Cerebellar cortex (tissue), 1 donor: ENCODE results near the gene IGSF3.
"Not testable (repeated sequence)": the region's sequence is repeated elsewhere in the genome, so short reads cannot be mapped to it uniquely, and the experiment has no call there.

Experiments used
- DNase-seq: peaks from one replicate; pipeline ENCODE4 v3.0.0-alpha.2; 2015; ENCODE audit warnings: low spot score

The IGSF3 gene

GRCh38 chr1:116661633-116662032, 5.9 kb downstream of the IGSF3 start:
- no peak for DNase-seq

GRCh38 chr1:116658645-116659044, 8.9 kb downstream of the IGSF3 start:
- DNase-seq: not testable (repeated sequence)

- not testable (repeated sequence) for DNase-seq
These were observed 9.7 kb downstream of the IGSF3 start for GRCh38 chr1:116657836-116658235.

GRCh38 chr1:116654351-116654750, 13.2 kb downstream of the IGSF3 start:
- no peak for DNase-seq

- not testable (repeated sequence) for DNase-seq
These were observed 14.9 kb downstream of the IGSF3 start for GRCh38 chr1:116652598-116652997.

GRCh38 chr1:116650781-116651180, 16.8 kb downstream of the IGSF3 start:
- DNase-seq: not testable (repeated sequence)

- not testable (repeated sequence) for DNase-seq
These were observed 18.5 kb downstream of the IGSF3 start for GRCh38 chr1:116649041-116649440.

GRCh38 chr1:116648325-116648724, 19.2 kb downstream of the IGSF3 start:
- DNase-seq: not testable (repeated sequence)

GRCh38 chr1:116647186-116647585, 20.3 kb downstream of the IGSF3 start:
- DNase-seq: not testable (repeated sequence)

- DNase-seq: not testable (repeated sequence)
These were observed 20.8 kb downstream of the IGSF3 start for GRCh38 chr1:116646673-116647170.

GRCh38 chr1:116645802-116646672, 21.5 kb downstream of the IGSF3 start:
- not testable (repeated sequence) for DNase-seq

- not testable (repeated sequence) for DNase-seq
These were observed 22.5 kb downstream of the IGSF3 start for GRCh38 chr1:116644993-116645392.

GRCh38 chr1:116644096-116644495, 23.4 kb downstream of the IGSF3 start:
- DNase-seq: not testable (repeated sequence)

- DNase-seq: not testable (repeated sequence)
These were observed 24.2 kb downstream of the IGSF3 start for GRCh38 chr1:116643281-116643751.

GRCh38 chr1:116642311-116643280, 24.9 kb downstream of the IGSF3 start:
- not testable (repeated sequence) for DNase-seq

GRCh38 chr1:116637583-116637982, 29.9 kb downstream of the IGSF3 start:
- not testable (repeated sequence) for DNase-seq

- not testable (repeated sequence) for DNase-seq
These were observed 30.9 kb downstream of the IGSF3 start for GRCh38 chr1:116636584-116636983.

- DNase-seq: not testable (repeated sequence)
These were observed 33.1 kb downstream of the IGSF3 start for GRCh38 chr1:116634386-116634785.

- DNase-seq: not testable (repeated sequence)
These were observed 35.3 kb downstream of the IGSF3 start for GRCh38 chr1:116631996-116632925.

GRCh38 chr1:116631554-116631953, 36.0 kb downstream of the IGSF3 start:
- not testable (repeated sequence) for DNase-seq

GRCh38 chr1:116630057-116630456, 37.5 kb downstream of the IGSF3 start:
- not testable (repeated sequence) for DNase-seq
